GM21390 (cell line): ENCODE data around the gene RHOT2.
"Not testable (repeated sequence)": the region's sequence is repeated elsewhere in the genome, so short reads cannot be mapped to it uniquely, and the experiment has no call there.

Source experiments
- ATAC-seq: cut with Tn5 transposase; IDR thresholded peaks from one replicate; pipeline ENCODE4 v1.9.1; 2021; ENCODE audit not compliant: unreplicated experiment

RHOT2 gene

DNA sequence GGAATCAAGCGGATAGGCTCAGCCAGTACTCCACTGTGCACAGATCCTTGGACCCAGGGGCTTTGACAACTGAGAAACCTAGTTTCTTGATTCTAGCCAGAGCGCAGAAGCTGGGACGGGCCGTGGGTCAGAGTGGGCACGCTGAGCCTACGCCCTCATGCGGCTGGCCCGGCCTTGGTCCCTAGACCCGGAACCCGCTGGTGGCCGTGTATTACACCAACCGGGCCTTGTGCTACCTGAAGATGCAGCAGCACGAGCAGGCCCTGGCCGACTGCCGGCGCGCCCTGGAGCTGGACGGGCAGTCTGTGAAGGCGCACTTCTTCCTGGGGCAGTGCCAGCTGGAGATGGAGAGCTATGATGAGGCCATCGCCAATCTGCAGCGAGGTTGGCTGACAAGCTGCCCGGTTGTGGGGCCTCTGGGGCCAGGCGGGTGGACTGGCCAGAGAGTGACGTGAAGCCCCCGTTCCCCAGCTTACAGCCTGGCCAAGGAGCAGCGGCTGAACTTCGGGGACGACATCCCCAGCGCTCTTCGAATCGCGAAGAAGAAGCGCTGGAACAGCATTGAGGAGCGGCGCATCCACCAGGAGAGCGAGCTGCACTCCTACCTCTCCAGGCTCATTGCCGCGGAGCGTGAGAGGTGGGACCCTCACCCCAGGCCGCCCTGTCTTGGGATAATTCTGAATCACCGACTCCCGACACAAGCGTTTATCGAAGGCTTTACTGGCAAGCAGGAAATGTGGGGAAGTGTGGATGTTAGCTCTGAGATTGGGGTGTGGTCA lies 13.2 kb downstream of the RHOT2 start:
- ATAC-seq, result no peak

DNA sequence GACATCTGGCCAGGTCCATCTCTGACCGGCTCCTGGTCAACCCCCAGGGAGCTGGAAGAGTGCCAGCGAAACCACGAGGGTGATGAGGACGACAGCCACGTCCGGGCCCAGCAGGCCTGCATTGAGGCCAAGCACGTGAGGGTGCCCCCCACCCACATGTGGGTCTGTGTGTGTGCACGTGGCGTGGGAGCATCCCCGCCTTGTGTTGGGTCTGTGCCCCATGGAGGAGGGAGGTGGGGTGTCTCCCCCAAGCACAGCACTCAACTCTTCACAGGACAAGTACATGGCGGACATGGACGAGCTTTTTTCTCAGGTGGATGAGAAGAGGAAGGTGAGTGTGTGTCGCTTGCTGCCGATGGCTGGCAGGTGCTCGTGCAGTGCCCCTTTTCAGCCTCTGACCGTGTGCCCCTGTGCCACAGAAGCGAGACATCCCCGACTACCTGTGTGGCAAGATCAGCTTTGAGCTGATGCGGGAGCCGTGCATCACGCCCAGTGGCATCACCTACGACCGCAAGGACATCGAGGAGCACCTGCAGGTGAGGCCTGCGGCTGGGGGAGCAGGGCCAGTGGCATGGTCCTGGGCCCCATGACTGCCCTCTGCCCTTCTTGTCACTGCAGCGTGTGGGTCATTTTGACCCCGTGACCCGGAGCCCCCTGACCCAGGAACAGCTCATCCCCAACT lies 14.0 kb downstream of the RHOT2 start:
- no peak for ATAC-seq

DNA sequence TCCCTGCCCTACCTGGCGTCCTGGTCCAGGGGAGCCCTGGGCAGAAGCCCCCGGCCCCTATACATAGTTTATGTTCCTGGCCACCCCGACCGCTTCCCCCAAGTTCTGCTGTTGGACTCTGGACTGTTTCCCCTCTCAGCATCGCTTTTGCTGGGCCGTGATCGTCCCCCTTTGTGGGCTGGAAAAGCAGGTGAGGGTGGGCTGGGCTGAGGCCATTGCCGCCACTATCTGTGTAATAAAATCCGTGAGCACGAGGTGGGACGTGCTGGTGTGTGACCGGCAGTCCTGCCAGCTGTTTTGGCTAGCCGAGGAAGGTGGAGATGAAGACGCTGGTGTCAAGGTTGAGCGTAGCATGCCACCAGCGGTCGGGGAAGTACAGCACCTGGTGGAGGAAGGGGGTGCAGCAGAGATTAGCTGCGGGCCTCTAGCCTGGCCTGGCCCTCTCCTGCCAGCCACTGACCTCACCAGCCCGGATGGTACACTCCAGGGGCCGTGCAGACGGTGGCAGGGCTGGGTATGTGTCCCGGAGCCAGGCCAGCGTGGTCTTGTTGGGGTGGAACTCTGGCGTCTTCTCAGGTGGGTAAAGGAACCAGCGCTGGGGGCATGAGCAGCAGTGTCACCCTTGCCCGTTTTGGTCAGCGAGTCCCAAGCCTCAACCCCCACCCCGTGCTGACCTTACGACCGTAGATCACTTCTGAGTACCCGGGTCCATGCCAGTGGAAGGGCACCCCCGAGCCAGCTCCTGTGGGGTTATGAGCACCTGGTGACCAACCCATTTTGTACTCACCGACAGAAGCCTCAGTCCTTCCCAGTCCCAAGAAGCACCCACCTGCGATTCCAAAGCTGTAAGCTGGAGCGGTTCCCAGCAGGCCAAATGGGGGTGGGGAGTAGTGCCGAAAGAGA lies 14.8 kb downstream of the RHOT2 start:
- no peak for ATAC-seq

DNA sequence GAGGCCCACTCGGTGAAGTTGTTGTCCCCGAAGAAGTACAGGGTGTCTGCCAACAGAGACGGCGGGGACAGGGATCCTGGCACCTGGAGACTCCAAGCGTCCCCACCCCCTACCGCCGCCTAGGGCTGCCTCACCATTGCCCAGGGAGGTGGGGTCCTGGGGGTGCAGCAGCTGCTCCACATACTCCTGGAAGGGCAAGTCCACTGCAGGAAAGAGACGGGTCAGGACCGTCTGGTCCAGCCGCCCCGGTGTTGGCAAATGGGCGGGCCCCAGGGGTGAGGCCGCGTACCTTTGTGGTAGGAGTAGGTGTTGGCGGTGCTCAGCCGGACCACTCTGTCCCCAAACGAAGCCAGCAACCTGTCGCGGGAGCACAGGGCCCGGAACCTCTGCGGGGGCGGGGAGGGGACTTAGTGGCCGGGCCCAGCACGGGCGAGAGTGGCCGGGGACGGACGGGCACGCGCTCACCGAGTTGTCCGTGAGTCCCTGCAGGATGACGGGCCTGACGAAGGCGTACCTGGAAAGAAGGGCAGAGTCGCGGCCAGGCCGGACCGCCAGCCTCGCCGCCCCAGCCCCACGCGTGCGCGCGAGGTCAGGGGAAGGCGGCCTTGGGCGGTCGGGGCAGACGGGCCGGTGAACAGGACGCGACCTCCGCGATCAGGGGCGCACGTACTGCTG lies 15.6 kb downstream of the RHOT2 start:
- no peak for ATAC-seq

DNA sequence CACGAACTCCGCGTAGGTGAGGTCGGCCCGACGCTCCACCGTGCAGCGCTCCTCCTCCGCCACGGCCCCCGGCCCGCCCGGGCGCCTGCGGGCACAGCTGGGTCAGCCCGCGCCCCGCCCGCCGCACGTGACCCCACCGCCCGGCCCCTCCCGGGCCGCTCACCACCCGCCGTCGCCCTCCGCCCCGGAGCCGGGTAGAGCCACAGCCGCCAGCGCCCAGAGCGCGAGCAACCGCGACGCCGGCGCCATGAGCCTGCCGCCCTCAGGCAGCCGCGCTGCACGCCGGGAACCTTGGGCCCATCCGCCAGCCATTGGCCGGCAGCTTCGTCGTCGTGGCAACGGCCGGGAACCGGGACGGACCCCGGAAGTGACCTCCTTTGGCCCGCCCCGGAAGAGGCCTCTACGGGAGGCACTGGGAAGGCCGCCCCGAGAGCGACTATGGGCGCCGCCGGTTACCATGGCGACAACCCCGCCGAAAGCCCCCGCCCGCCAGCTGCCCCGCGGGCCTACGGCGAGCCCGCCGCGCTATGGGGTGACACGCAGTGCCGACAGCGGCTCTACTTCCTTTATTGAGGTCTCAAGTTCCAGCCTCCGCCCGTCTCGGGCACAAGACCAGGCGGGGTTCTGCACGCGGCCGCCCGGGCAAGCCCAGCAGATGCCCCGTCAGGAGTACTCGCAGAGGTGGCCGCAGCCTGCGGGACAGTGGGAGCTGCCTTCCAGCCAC lies 16.3 kb downstream of the RHOT2 start, which contains the start of gene JMJD8:
TSS of gene JMJD8 (minus strand) at position 264 of the 724 bp plus-strand sequence. CDS start at position 249, 15 bp downstream.
- peak; percentile 72 for ATAC-seq

DNA sequence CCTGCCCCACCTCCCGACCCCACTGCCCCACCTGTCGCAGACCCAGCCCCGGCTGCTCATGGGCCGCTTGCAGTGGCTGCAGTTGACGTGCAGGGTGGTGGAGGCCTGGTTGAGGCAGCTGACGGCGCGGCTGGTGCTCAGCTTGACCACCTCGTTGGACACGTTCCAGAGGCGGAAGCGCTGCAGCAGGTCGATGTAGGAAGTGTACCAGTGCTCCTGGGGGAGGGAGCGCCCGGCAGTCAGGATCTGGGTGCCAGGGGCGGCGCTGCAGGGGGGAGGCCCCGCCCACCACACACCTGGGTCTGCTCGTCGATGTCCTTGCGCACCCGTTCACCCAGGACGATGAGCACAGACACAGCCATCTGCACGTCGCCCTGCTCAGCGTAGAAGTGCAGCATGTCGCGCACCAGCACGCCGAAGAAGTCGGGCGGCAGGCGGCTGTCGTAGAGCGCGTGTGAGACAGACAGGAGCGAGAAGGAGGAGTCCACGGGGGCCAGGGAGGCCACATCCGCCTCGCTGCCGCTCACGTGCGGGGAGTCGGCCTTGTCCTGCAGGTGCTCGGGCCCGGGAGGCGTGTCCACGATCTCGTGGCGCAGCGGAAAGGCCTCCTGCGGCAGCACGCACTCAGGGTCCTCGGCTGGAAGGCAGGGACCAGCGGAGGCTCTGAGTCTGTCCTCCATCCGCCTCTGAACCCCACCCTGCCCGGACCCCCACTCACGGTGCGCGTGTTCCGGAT lies 17.2 kb downstream of the RHOT2 start:
- no peak for ATAC-seq

DNA sequence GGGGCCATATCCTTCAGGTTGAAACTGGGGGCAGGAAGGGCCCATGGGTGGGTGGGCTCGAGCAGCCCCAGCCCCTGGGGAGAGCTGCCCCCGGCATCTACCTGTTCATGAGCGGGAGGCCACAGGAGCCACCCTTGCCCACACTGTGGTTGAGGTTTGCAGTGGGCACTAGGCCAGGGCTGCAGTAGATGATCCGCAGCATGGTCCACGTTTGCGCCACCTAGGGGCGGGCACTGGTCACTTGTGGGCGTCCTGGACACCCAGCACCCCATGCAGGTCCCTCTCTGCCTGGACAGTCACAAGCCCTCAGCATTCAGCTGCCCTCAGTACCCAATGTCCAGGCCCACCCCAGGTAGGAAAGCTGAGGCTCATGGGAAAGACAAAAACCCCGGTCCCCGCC lies 18.0 kb downstream of the RHOT2 start:
- no peak for ATAC-seq

DNA sequence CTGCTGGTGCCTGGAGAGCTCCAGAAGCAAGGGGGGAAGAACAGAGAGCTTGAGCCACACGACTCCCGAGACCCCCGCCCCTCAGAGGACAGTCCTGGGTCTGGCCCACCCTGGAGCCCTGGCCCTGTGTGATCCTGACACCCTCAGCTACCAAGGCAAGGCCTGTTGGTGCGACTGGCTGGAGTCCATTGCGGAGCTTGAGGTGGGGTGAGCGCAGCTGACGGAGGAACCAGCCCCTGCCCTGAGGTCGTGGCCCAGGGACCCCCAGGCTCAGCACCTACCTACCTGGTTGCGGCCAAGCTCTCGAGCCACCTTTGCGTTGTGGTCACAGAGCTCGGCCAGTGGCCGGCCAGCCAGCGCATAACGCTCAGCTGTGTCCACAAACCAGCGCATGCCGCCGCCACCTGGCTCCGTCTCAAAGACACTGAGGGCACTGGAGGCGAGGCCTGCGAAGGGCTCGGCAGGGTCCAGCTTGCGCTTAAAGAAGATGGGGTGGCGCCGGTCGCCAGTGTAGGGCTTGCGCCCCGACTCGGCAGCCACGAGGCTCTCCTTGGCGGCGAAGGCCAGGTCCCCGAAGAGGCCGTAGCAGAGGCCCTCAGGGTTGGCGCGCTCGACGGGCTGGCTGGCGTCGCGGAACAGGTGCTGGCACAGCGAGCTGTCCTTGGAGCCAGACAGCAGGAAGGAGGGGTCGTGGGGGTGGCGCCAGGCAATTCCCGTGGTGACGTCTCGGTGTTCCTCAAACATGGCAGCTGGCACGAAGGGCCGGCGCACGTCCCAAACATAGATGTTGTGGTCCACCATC lies 18.7 kb downstream of the RHOT2 start:
- no peak for ATAC-seq

DNA sequence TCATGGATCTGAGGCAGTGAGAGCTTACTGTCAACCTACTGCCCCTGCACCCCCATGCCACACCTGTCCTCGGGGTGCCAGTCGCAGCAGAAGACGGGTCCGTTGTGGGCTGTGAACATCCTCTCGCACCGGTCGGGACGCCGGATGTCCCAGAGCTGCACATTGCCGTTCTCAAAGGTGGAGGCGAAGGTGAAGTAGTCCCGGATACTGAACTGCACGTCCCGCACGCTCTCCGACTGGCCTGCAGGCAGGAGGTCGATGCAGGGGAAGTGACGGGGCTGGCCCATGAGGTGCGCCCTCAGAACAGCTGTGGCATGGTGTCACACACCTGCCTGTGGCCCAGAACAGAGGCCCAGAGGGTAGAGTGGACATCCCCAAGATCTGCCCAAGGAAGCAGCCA lies 19.6 kb downstream of the RHOT2 start:
- ATAC-seq, result no peak

DNA sequence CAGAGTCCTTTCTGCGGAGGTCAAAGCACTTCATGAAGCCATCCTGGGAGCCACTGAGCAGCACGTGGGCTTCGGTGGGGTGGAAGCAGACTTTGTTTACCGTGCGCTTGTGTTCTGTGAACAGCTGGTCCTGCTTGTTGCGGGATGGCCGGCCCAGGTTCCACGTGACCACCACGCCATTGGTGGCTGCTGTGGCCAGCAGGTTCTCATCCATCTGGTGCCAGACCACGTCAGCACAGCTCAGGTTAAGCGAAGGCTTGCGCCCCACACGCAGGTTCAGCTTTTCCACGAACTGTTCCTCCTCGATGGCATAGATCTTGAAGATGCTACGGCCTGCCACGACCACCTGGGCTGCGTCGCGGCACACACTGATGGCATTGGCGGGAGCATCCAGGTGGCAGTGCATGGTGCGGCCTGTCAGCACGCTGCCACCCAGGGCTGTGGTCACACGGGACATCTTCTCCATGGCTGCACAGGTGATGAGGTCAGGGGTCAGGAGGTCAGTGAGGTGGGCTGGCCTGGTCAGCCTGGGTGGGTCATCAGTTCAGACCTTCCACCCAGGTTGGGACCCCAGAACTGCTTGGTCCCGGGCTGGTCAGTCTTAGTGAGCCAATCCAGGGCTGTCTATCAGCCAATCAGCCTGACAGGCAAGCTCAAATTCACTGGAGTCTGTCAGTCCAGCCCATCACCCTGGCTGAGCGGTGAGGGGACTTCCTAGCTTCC lies 21.4 kb downstream of the RHOT2 start:
- ATAC-seq, result no peak

DNA sequence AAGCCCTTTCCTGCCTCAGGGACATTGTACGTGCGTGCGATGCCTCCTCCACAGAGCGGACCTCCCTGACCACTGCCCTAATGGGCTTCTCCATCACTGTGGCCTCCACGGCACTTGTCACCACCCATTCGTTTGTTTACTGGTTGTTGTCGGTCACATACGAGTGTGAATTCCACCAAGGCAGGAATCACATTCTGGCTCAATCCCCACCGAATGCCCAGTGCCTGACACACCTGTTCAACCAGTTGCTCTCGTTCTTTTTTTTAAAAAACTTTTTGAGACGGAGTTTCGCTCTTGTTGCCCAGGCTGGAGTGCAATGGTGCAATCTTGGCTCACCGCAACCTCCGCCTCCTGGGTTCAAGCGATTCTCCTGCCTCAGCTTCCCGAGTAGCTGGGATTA lies 23.3 kb downstream of the RHOT2 start:
- not testable (repeated sequence) for ATAC-seq

DNA sequence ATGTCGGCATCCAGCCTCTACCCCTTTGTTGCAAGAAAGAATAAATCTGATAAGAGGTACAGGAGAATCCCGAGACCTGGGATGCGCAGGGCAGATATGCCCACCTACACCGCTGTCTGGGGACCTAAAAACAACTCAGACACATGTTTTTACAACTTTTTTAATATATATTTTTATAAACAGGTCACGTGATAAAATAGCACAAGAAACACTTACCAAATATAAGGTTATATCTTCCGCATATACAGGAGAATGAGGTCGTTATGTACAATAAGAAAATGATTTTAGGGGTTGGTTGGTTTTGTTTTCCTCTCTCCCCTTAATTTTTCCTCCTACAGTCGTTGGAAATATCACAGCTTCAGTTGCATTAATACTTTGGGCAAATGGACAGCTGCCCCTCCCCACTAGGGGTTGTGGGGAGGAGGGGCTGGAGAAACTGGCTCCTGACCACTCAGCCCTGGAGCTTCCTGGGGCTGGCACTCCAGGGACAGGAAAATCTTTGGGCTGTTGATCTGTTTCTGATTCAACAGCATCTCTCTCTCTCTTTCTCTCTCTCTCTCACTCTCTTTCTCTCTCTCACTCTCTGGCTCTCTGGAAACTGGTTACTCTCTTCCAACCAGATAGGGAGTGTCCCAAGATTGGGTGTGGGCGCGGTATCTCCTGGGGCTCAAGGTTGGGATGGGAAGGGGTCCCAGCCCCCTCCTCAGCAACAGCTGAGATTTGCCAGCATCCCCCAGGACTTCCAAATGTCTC lies 24.6 kb downstream of the RHOT2 start:
- no peak for ATAC-seq

DNA sequence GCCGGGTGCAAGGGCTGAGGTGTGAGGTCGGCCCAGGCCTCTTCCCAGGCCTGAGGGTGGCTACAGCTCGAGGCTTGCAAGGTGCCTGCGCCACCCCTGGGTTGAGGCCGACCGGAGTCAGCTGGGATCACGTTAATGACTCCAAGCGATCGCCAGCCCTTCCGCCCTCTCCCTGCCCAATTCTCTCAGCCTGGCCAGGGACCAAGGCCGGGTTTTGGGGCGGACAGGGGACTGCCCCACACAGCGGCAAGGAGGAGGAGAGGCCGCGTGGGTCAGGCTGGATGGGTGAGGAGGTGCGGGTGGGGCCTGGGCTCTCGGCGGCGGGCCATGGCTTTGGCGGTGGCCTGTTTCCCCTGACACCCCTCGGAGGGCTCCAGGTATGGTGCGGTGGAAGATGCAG lies 25.4 kb downstream of the RHOT2 start:
- no peak for ATAC-seq

DNA sequence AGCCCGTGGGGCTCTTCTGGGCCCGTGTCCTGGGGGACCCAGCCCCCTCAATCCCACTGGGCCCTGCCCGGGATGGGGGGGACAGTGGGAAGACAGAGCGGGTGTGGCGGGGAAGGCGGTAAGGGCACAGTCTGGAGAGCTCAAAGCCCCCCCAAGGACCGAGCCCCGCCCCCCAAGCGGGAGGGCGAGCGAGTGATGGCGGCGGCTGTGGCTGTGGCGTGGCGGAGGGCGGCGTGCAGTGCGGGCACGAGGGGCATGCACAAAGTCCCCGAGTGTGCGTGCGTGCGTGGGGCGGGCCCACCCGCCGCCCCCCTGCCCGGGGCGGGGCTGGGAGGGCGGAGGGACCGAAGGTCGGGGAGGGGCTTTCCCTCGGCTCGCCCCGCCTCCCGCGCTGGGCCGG lies 25.8 kb downstream of the RHOT2 start:
- no peak for ATAC-seq

DNA sequence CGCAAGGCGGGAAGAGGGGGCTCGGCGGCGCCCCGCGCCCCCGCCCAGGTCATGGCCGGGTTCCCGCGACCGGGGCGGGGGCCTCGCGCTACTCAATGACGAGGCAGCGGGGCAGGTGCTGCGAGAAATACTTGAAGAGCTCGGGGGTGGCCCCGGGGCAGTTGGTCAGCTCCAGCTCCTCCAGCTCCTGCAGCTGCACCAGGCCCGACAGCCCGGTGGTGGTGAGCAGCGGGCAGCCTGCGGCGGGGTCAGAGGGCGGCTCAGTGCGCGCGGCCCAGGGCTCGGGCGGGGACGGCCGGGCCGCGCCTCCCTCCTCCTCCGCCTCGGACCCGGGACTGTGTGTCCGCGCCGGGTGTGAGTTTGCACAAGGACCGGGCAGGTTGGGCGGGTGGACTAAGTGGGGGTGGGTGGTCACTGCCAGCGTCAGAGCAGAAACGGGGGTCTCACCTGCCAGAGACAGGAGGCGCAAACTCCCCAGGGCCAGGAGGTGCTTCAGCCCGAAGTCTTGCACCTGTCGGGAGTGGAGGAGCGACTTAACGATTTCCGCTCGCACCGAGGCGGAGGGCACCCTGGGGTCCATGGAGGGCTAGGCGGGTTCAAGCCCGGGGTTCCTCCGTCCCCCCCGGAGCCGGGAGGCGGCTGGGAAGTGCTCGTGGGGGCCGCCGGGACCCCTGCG lies 26.4 kb downstream of the RHOT2 start:
- no peak for ATAC-seq

DNA sequence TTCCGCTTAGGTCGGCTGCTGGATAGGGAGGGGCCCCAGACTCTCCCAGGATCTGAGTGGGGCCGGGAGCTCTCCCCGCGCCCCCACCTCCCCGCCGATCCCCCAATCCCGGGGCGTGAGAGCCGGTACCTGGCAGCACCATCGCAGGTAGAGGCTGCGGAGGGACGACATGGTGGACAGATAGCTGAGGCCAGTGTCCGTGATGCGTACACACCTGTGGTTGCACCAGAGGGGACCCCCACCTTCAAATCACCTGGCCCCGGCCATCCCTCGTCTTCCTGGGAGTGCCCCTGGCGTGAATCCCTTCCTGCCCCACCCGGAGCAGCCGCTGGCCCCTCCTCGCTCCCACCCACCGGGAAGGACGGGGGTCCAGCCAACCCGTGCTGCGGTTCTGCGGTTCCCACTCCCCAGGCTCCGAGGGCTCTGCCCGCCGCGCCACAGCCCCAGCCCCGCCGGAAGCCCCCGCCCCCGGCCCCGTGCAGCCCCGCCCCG lies 27.0 kb downstream of the RHOT2 start:
- ATAC-seq, result no peak
